ENCODE data around the gene EXOC3L2. TPM values are rescaled to one million over a fixed set of nuclear protein-coding genes. Genes with fewer than 3 reads are reported as not detected.

Gene EXOC3L2
- total and polyA plus RNA-seq, 10 of the 15 experiments (the other 5 are each of a cell fraction or from before 2014, with no cell fraction given), result not detected

GRCh38 chr19:45184115-45184514 lies 61.1 kb downstream of the EXOC3L2 start:
- WGBS (ENCODE audit: insufficient coverage, insufficient replicate concordance, low lambda C conversion rate, missing lambda C conversion rate), result 93% methylated on average over 4 of the region's 5 CpGs
- Histone ChIP-seq H2AFZ (ENCODE audit: control insufficient read depth, low read depth, low read length) (no peak overlapping the region), H3K27ac (ENCODE audit: control insufficient read depth, insufficient read depth) (no peak overlapping the region), H3K27me3 (replicated peaks in 1 of 2; ENCODE audit: control insufficient read depth in 2 of 2, insufficient read depth in 2 of 2, low read length in 1 of 2) (no peaks in the 10 kb centered on the region), H3K79me2 (ENCODE audit: control insufficient read depth, insufficient read depth, low read length) (peaks cover 24% of the 10 kb centered on the region), H3K9ac (ENCODE audit: control insufficient read depth, insufficient read depth, low read length) (no peak overlapping the region), H4K20me1 (ENCODE audit: control insufficient read depth, insufficient read depth) (no peaks in the 10 kb centered on the region), H3K9me3 (replicated peaks; ENCODE audit: control insufficient read depth, insufficient read depth, low read length) (no peaks in the 10 kb centered on the region), H3K4me1 (ENCODE audit: control insufficient read depth, insufficient read depth, low read length) (peaks cover 17% of the 10 kb centered on the region), H3K4me2 (ENCODE audit: control insufficient read depth, insufficient read depth) (no peak overlapping the region), H3K4me3 (no peak overlapping the region), H3K36me3 (ENCODE audit: control insufficient read depth in 2 of 2, insufficient read depth in 2 of 2, low read length in 1 of 2) (peaks cover 0 to 6% of the 10 kb centered on the region in 2 experiments; a peak in 2 of 4 replicates)
- FAIRE-seq, result no peak
- CTCF ChIA-PET, result interaction anchor here (0.6 to 1.6 kb wide), 2 partner anchors 9 to 168 kb away, joined by 3 read pairs; no protein-coding TSS in a partner anchor
- RAD21 ChIA-PET (ENCODE audit: unreplicated experiment), result no interaction called here
- ATAC-seq, result no peak
- POLR2A ChIA-PET, result interaction anchor here (0.6 kb wide), 3 partner anchors 20 to 181 kb away, joined by 3 to 6 read pairs (median 3); no protein-coding TSS in a partner anchor
- DNase-seq (ENCODE audit: low read depth, low spot score), result no peak
- SMC1A ChIA-PET (ENCODE audit: uncharacterized antibody, unreplicated experiment), result no interaction called here
- no peak for TF ChIP-seq TBL1XR1 (IDR thresholded peaks at IDR 0.05; ENCODE audit: low read depth, low read length)
- TF ChIP-seq SPI1 (IDR thresholded peaks at IDR 0.05; ENCODE audit: borderline replicate concordance, insufficient read depth, low read depth, low read length), result peak; percentile 56; the same call in 1 of the 2 replicates
- in situ Hi-C loops (cut with MboI), result no loop called here
- no TSS peak for BruUV-seq (replicated peaks)
- intact Hi-C loops (cut with micrococcal nuclease; ENCODE audit: unreplicated experiment), result loop anchor here (10.0 kb wide), 1 partner anchor 169 kb away; no protein-coding TSS in a partner anchor

GRCh38 chr19:45182758-45183157 lies 62.4 kb downstream of the EXOC3L2 start:
- TF ChIP-seq IKZF1 (conservative IDR thresholded peaks at IDR 0.05) (no peak), CREB1 (IDR thresholded peaks at IDR 0.05; ENCODE audit: low read depth) (no peak), CHD4 (IDR thresholded peaks at IDR 0.05) (no peak), ATF7 (IDR thresholded peaks at IDR 0.05; ENCODE audit: low read depth) (no peak), BHLHE40 (IDR thresholded peaks at IDR 0.05; ENCODE audit: borderline replicate concordance in 1 of 2, low read depth in 2 of 2, low read length in 1 of 2) (no peak), NRF1 (conservative IDR thresholded peaks at IDR 0.05; ENCODE audit: low read depth, low read length) (no peak), POLR2AphosphoS5 (IDR thresholded peaks at IDR 0.05; ENCODE audit: low read length) (no peak), ZNF622 (IDR thresholded peaks at IDR 0.05) (no peak)
- Histone ChIP-seq H3K9ac (ENCODE audit: control insufficient read depth, insufficient read depth, low read length) (no peak overlapping the region), H3K4me2 (ENCODE audit: control insufficient read depth, insufficient read depth) (no peak overlapping the region), H3K9me3 (replicated peaks; ENCODE audit: control insufficient read depth, insufficient read depth, low read length) (no peaks in the 10 kb centered on the region), H3K4me3 (no peak overlapping the region), H4K20me1 (ENCODE audit: control insufficient read depth, insufficient read depth) (no peaks in the 10 kb centered on the region), H3K27ac (ENCODE audit: control insufficient read depth, insufficient read depth) (no peak overlapping the region), H3K36me3 (ENCODE audit: control insufficient read depth in 2 of 2, insufficient read depth in 2 of 2, low read length in 1 of 2) (peaks cover 0 to 6% of the 10 kb centered on the region in 2 experiments; a peak in 2 of 4 replicates), H3K27me3 (replicated peaks in 1 of 2; ENCODE audit: control insufficient read depth in 2 of 2, insufficient read depth in 2 of 2, low read length in 1 of 2) (no peaks in the 10 kb centered on the region), H2AFZ (ENCODE audit: control insufficient read depth, low read depth, low read length) (no peak overlapping the region), H3K4me1 (ENCODE audit: control insufficient read depth, insufficient read depth, low read length) (peaks cover 17% of the 10 kb centered on the region), H3K79me2 (ENCODE audit: control insufficient read depth, insufficient read depth, low read length) (peaks cover 31% of the 10 kb centered on the region)
- RAD21 ChIA-PET (ENCODE audit: unreplicated experiment), result interaction anchor here (1.1 to 1.7 kb wide), 3 partner anchors 47 to 181 kb away, joined by 3 read pairs; partner anchors contain the start of gene RELB
- FAIRE-seq, result no peak
- in situ Hi-C loops (cut with MboI), result no loop called here
- POLR2A ChIA-PET, result interaction anchor here (1.0 kb wide), 1 partner anchor 46 kb away, joined by 5 read pairs; no protein-coding TSS in a partner anchor
- CTCF ChIA-PET, result interaction anchor here (0.6 to 1.6 kb wide), 7 partner anchors 10 to 277 kb away, joined by 3 to 6 read pairs (median 3); no protein-coding TSS in a partner anchor
- BruUV-seq (replicated peaks), result no TSS peak
- SMC1A ChIA-PET (ENCODE audit: uncharacterized antibody, unreplicated experiment), result interaction anchor here (0.9 to 1.8 kb wide), 3 partner anchors 10 to 156 kb away, joined by 3 to 4 read pairs (median 3); no protein-coding TSS in a partner anchor
- DNase-seq (ENCODE audit: low read depth, low spot score), result no peak
- 70% methylated on average over 4 of the region's 4 CpGs for WGBS (ENCODE audit: insufficient coverage, insufficient replicate concordance, low lambda C conversion rate, missing lambda C conversion rate)
- no peak for ATAC-seq
- intact Hi-C loops (cut with micrococcal nuclease; ENCODE audit: unreplicated experiment), result loop anchor here (10.0 kb wide), 1 partner anchor 168 kb away; no protein-coding TSS in a partner anchor

All from GM12878 (cell line).